Liver (tissue), 3 donors: ENCODE results near the gene NAPA.

Experiments
- CTCF ChIP-seq: fragments of 150-350 bp; IDR thresholded peaks from 2 replicates; pipeline ENCODE4 v1.5.1; 2017; ENCODE audit warnings: improper control_type of control experiment, low read depth, low read length; ENCODE audit not compliant: missing input control
- FOXA1 ChIP-seq: IDR thresholded peaks from 2 replicates; pipeline ENCODE4 v1.6.1; 2016; ENCODE audit warnings: antibody characterized with exemption
- HNF4A ChIP-seq, 2 donors: conservative IDR thresholded peaks; 2 replicates each; pipeline ENCODE4 v1.6.1; 2016; ENCODE audit warnings: antibody characterized with exemption in 2 of 2, mild to moderate bottlenecking in 2 of 2
- RAD21 ChIP-seq, 2 donors: IDR thresholded peaks; 2 replicates each; pipeline ENCODE4 v1.6.1; 2016; ENCODE audit warnings: antibody characterized with exemption in 2 of 2, mild to moderate bottlenecking in 2 of 2
- SP1 ChIP-seq: IDR thresholded peaks from 2 replicates; pipeline ENCODE4 v1.6.1; 2018; ENCODE audit warnings: antibody characterized with exemption, mild to moderate bottlenecking
- donor health status: healthy.
- donor health status: healthy.

- TF ChIP-seq HNF4A (conservative IDR thresholded peaks at IDR 0.05) (no peak), CTCF (no peak), RAD21 (IDR thresholded peaks at IDR 0.05) (no peak), SP1 (no peak), FOXA1 (no peak)
Measured at GRCh38 chr19:47531640-47532387, 17.0 kb upstream of the NAPA start.
